ENCODE measurements around the gene PRUNE1. TPM values are rescaled to one million over a fixed set of nuclear protein-coding genes. Genes with fewer than 3 reads are reported as not detected.

PRUNE1 gene
- total RNA-seq, 1 experiment from 2014 or later = 24.5 TPM

GRCh38 chr1:150981177-150981804 is 27.0 kb upstream of the PRUNE1 start (continued):
- TF ChIP-seq ZNF532 (CRISPR knock-in tag; IDR thresholded peaks at IDR 0.05; ENCODE audit: borderline replicate concordance) (no peak), GTF2I (CRISPR knock-in tag; conservative IDR thresholded peaks at IDR 0.05) (no peak), TEAD1 (CRISPR knock-in tag; IDR thresholded peaks at IDR 0.05) (no peak), ZBTB43 (CRISPR knock-in tag; IDR thresholded peaks at IDR 0.05) (no peak), NFATC4 (CRISPR knock-in tag; IDR thresholded peaks at IDR 0.05) (no peak), USF2 (CRISPR knock-in tag; IDR thresholded peaks at IDR 0.05) (no peak), MAX (CRISPR knock-in tag; IDR thresholded peaks at IDR 0.05) (peak; percentile 36; the same call in 1 of the 2 replicates)

- peak; percentile 43 for DNase-seq (ENCODE audit: low spot score)
- H3K4me3 Mint-ChIP-seq = peak within 1 kb of the TSS; percentile 46; the same call in 1 of the 2 replicates
- no peaks in the 10 kb centered on the region for H3K27me3 Mint-ChIP-seq (ENCODE audit: low read depth)
- peaks cover 35% of the 10 kb centered on the region for H3K4me1 Mint-ChIP-seq
- ATAC-seq = peak; percentile 5; the same call in 1 of the 2 replicates
- H3K9me3 Mint-ChIP-seq = no peaks in the 10 kb centered on the region
- H3K27ac Mint-ChIP-seq = peak within 1 kb of the TSS; percentile 87
- no peaks in the 10 kb centered on the region for H3K36me3 Mint-ChIP-seq
- TF ChIP-seq ZNF423 (CRISPR knock-in tag; IDR thresholded peaks at IDR 0.05) = peak; percentile 93
- peak; percentile 30; the same call in 1 of the 2 replicates for TF ChIP-seq USF2 (CRISPR knock-in tag; IDR thresholded peaks at IDR 0.05)
- TF ChIP-seq IRF2 (CRISPR knock-in tag; IDR thresholded peaks at IDR 0.05; ENCODE audit: borderline replicate concordance, low read depth) = no peak
- ChIA-PET CTCF (interaction anchor here (0.6 to 10.3 kb wide), 16 partner anchors 8 to 399 kb away, joined by 3 to 109 read pairs (median 4); partner anchors contain the start of genes C1orf56, GABPB2, GOLPH3L and MINDY1), POLR2A (interaction anchor here (0.6 to 1.6 kb wide), 8 partner anchors 12 to 414 kb away, joined by 3 to 14 read pairs (median 4); partner anchors contain the start of genes C1orf56, MINDY1 and MLLT11)
These were observed 26.2 kb upstream of the PRUNE1 start, which contains the start of gene ANXA9 for GRCh38 chr1:150981805-150982712. ANXA9 (plus strand) TSS chr1:150982292; CDS start chr1:150983106, 814 bp downstream.

GRCh38 chr1:150985179-150985825 is 22.9 kb upstream of the PRUNE1 start:
- ATAC-seq = no peak
- peaks cover 20% of the 10 kb centered on the region for H3K4me1 Mint-ChIP-seq
- ChIA-PET POLR2A (no interaction called here), CTCF (interaction anchor here (0.6 to 10.3 kb wide), 2 partner anchors 9 to 75 kb away, joined by 5 to 109 read pairs; no protein-coding TSS in a partner anchor)
- DNase-seq (ENCODE audit: low spot score) = no peak
- H3K9me3 Mint-ChIP-seq = no peaks in the 10 kb centered on the region
- no peaks in the 10 kb centered on the region for H3K36me3 Mint-ChIP-seq
- no peaks in the 10 kb centered on the region for H3K27me3 Mint-ChIP-seq (ENCODE audit: low read depth)
- no peak overlapping the region for H3K4me3 Mint-ChIP-seq
- H3K27ac Mint-ChIP-seq = 0 out of 2 replicates have a peak overlapping the region, but pooled peaks have one; percentile 8
- TF ChIP-seq TCF7 (CRISPR knock-in tag; IDR thresholded peaks at IDR 0.05; ENCODE audit: low read depth) = no peak
- TF ChIP-seq ERG (CRISPR knock-in tag; IDR thresholded peaks at IDR 0.05) = no peak
- no peak for TF ChIP-seq E2F5 (CRISPR knock-in tag; IDR thresholded peaks at IDR 0.05)
- TF ChIP-seq USF2 (CRISPR knock-in tag; IDR thresholded peaks at IDR 0.05) = no peak
- TF ChIP-seq ATF6 (CRISPR knock-in tag; IDR thresholded peaks at IDR 0.05) = no peak
- no peak for TF ChIP-seq NR3C1 (CRISPR knock-in tag; conservative IDR thresholded peaks at IDR 0.05; ENCODE audit: low read depth)
- TF ChIP-seq IRF2 (CRISPR knock-in tag; IDR thresholded peaks at IDR 0.05; ENCODE audit: borderline replicate concordance, low read depth) = no peak
